ENCODE results near the gene IDE.
"Not testable (repeated sequence)": the region's sequence is repeated elsewhere in the genome, so short reads cannot be mapped to it uniquely, and the experiment has no call there.

IDE gene

DNA sequence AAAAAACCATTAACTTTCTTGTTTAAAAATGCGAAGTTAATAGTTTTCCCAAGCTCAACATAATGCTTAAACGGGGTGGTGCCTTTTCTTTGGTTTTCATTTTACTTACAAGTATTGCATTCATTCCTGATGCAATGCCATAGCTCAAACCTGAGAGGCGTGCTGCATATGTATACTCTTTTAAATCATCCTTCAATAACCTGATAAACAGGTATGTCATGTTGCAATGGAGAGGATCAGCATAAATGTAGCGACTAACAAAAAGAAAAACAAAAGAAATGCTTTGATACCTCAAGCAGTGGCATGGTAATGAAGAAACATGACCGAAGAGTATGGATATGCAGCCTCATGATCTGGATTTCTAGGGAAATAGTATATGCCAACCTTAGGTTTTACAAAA is 95.4 kb downstream of the IDE start:
- H3K4me3 ChIP-seq (ENCODE audit: low read depth, low read length), result no peak overlapping the region
- TF ChIP-seq, protein P1, sequence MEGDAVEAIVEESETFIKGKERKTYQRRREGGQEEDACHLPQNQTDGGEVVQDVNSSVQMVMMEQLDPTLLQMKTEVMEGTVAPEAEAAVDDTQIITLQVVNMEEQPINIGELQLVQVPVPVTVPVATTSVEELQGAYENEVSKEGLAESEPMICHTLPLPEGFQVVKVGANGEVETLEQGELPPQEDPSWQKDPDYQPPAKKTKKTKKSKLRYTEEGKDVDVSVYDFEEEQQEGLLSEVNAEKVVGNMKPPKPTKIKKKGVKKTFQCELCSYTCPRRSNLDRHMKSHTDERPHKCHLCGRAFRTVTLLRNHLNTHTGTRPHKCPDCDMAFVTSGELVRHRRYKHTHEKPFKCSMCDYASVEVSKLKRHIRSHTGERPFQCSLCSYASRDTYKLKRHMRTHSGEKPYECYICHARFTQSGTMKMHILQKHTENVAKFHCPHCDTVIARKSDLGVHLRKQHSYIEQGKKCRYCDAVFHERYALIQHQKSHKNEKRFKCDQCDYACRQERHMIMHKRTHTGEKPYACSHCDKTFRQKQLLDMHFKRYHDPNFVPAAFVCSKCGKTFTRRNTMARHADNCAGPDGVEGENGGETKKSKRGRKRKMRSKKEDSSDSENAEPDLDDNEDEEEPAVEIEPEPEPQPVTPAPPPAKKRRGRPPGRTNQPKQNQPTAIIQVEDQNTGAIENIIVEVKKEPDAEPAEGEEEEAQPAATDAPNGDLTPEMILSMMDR (IDR thresholded peaks at IDR 0.05; ENCODE audit: insufficient read depth, low read depth, low read length, missing control alignments), result no peak
- no peak for DNase-seq (ENCODE audit: low read depth)

DNA sequence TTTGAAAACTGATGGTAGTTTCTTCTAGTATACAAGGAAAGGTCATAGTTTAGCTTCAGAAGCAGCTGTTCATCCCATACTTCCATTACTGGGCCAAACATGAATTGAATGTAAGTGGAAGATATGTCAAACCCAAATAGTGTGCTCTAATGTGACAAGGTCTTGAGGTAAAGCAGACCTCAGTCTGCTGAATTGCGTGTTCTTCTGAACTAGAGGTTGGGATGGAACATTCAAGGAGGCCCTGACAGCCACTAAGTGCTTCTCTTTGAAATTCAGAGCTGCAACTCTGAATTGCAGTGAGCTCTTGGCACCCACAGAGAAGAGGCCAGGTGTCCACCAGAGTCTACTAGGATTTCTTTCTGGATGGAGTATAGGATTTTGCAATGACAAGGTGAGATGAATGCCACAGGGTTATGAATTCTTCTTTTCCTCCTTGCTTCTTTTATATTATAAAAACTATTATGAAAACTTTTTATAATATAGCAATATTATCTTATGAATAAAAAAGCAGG is 98.5 kb downstream of the IDE start:
- TF ChIP-seq, protein P1 (IDR thresholded peaks at IDR 0.05; ENCODE audit: insufficient read depth, low read depth, low read length, missing control alignments), result no peak
- no peak for DNase-seq (ENCODE audit: low read depth)
- H3K4me3 ChIP-seq (ENCODE audit: low read depth, low read length), result no peak overlapping the region

DNA sequence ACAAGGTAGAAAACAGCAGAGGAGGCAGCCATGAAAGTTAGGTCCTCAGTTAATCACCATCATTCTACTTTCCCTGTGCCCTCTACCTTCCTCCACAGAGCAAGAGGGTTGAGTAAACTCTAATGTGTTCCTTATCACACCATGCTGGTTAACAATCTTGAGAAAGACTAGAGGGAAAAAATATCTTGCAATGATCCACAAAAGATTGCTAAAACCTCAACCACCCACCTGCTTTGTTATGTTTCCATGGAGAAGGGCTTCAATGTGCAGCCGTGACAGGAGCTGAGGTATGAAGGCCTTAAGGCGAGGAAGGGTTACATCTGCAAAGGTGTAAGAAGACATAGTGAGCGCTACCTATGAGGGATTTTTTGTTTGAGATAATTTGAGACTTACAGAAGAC is 103.9 kb downstream of the IDE start:
- no peak for DNase-seq (ENCODE audit: low read depth)
- TF ChIP-seq, protein P1 (IDR thresholded peaks at IDR 0.05; ENCODE audit: insufficient read depth, low read depth, low read length, missing control alignments), result no peak
- no peak overlapping the region for H3K4me3 ChIP-seq (ENCODE audit: low read depth, low read length)

DNA sequence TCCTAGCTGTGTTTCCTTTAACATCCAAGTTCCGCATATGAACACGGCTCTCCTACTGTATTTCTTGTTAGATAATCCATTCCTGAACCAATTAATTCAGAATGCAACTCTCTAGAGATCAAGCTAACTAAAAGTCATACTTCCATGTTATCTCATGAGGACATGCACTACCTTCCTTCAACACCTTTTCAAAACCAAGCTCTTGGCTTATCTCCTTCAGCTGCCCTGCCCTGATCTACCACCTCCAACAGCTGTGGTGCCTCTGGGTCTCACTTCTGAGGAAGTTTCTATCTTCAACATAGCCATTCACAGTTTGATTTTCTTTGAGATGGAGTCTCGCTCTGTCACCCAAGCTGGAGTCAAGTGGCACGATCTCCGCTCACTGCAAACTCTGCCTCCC is 109.5 kb downstream of the IDE start:
- TF ChIP-seq, protein P1 (IDR thresholded peaks at IDR 0.05; ENCODE audit: insufficient read depth, low read depth, low read length, missing control alignments), result no peak
- DNase-seq (ENCODE audit: low read depth), result no peak
- no peak overlapping the region for H3K4me3 ChIP-seq (ENCODE audit: low read depth, low read length)

DNA sequence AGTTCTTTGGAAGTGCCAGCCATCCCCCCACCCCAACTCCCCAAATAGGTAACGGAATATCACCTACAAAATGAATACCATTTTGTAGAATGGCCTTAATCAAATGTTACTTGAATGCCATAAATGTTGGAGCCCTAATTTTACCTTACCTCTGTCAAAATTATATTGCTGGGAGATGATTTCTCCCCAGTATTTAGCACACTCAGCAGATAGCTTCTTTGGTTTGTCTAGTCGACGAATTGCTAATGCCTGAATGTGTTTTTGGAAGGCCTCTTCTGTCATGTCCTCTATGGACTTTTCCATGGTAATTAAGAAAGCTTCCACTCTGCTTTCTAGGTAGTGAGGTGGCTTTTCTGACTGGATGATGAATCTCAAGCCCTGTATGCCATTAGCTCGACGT is 110.3 kb downstream of the IDE start:
- DNase-seq (ENCODE audit: low read depth), result no peak
- TF ChIP-seq, protein P1 (IDR thresholded peaks at IDR 0.05; ENCODE audit: insufficient read depth, low read depth, low read length, missing control alignments), result no peak
- no peak overlapping the region for H3K4me3 ChIP-seq (ENCODE audit: low read depth, low read length)

DNA sequence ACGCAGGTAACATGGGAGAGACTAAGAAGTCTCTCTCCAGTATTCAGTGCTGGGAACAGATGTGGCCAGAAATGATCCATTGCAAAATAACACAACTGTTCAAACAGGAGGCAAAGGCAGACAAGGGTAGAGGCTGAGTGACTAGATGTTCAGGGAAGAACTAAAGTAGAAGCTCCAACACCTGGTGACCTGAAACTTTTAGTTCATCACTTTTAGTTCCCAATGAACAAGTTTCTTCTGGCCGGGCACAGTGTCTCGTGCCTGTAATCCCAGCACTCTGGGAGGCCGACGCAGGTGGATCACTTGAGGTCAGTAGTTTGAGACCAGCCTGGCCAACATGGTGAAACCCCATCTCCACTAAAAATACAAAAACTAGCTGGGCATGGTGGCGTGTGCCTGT is 118.9 kb downstream of the IDE start:
- DNase-seq (ENCODE audit: low read depth); H3K4me3 ChIP-seq (ENCODE audit: low read depth, low read length): not testable (repeated sequence)

DNA sequence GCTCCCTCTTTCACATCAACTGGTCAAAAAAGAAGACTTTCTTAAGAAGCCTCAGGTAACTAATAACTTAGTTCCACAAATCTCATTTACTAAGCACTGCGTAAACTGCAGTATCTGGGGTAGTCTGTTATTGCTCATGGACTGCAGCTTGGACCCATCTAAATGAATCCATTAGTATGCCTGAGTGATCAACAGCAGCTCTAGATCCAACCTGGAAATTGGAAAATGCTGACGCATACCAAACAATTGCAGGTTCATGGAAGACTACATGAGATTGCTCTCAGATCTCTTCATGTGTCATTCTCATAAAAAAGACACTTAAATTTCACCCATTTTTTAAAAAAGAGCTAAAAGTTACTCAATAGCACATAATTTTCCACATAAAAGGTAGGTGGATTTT is 121.6 kb downstream of the IDE start:
- no peak overlapping the region for H3K4me3 ChIP-seq (ENCODE audit: low read depth, low read length)
- TF ChIP-seq, protein P1 (IDR thresholded peaks at IDR 0.05; ENCODE audit: insufficient read depth, low read depth, low read length, missing control alignments), result no peak
- DNase-seq (ENCODE audit: low read depth), result no peak
